LNCaP clone FGC (cell line): ENCODE data around the gene PADI3.
A peak's percentile ranks its signal among the peaks of the same experiment; 100 is the strongest.
"Not testable (repeated sequence)": the region's sequence is repeated elsewhere in the genome, so short reads cannot be mapped to it uniquely, and the experiment has no call there.

Source experiments
- DNase-seq: peaks from one replicate; pipeline ENCODE4 v3.0.0-alpha.2; 2011; ENCODE audit warnings: low read depth
- H3K4me3 ChIP-seq: 2 replicates; pipeline ENCODE4 v1.5.1; 2011; ENCODE audit warnings: mild to moderate bottlenecking, low read depth, low read length, control low read depth
- CTCF ChIP-seq: IDR thresholded peaks from 2 replicates; pipeline ENCODE4 v1.5.1; 2012; ENCODE audit warnings: mild to moderate bottlenecking; ENCODE audit not compliant: control insufficient read depth, insufficient read depth; ENCODE audit errors: extremely low read depth

PADI3 gene

GRCh38 chr1:17237561-17237903, 11.4 kb upstream of the PADI3 start:
- no peak for TF ChIP-seq CTCF
- no peak for DNase-seq
- H3K4me3 ChIP-seq = no peak overlapping the region

- H3K4me3 ChIP-seq = no peak overlapping the region
- DNase-seq = peak; percentile 52
- TF ChIP-seq CTCF = no peak
Observed at GRCh38 chr1:17239420-17239819, 9.5 kb upstream of the PADI3 start.

GRCh38 chr1:17241011-17241779, 7.7 kb upstream of the PADI3 start:
- not testable (repeated sequence) for DNase-seq

GRCh38 chr1:17241780-17242074, 7.2 kb upstream of the PADI3 start:
- not testable (repeated sequence) for DNase-seq, H3K4me3 ChIP-seq

More at GRCh38 chr1:17241011-17241779, 7.7 kb upstream of the PADI3 start:
- H3K4me3 ChIP-seq = not testable (repeated sequence)

- no peak overlapping the region for H3K4me3 ChIP-seq
- DNase-seq = no peak
- TF ChIP-seq CTCF = no peak
Observed at GRCh38 chr1:17243274-17243673, 5.6 kb upstream of the PADI3 start.

GRCh38 chr1:17244821-17245740, 3.8 kb upstream of the PADI3 start:
- DNase-seq = no peak

GRCh38 chr1:17245816-17246325, 3.0 kb upstream of the PADI3 start:
- DNase-seq = no peak
- TF ChIP-seq CTCF = no peak

More at GRCh38 chr1:17244821-17245740, 3.8 kb upstream of the PADI3 start:
- TF ChIP-seq CTCF = no peak
- H3K4me3 ChIP-seq = no peak overlapping the region

GRCh38 chr1:17246971-17247370, 1.9 kb upstream of the PADI3 start:
- no peak for DNase-seq
- H3K4me3 ChIP-seq = no peak overlapping the region
- TF ChIP-seq CTCF = no peak

More at GRCh38 chr1:17245816-17246325, 3.0 kb upstream of the PADI3 start:
- no peak overlapping the region for H3K4me3 ChIP-seq
